Osteoblast (primary cell): ENCODE results near the gene NHSL2. TPM values are rescaled to one million over a fixed set of nuclear protein-coding genes. Genes with fewer than 3 reads are reported as not detected.

Source experiments
- DNase-seq: peaks from one replicate; pipeline ENCODE4 v3.0.0; 2011; ENCODE audit warnings: low spot score, mixed read lengths; ENCODE audit not compliant: insufficient read length; ENCODE audit errors: missing footprints
- H2AFZ ChIP-seq: 2 replicates; pipeline ENCODE4 v1.6.0; 2011; ENCODE audit warnings: mild to moderate bottlenecking, low read length
- H3K27ac ChIP-seq: 2 replicates; pipeline ENCODE4 v1.5.1; 2011; ENCODE audit warnings: mild to moderate bottlenecking, low read depth, low read length, moderate library complexity
- H3K27me3 ChIP-seq: 2 replicates; pipeline ENCODE4 v1.6.0; 2012; ENCODE audit warnings: mild to moderate bottlenecking, control low read depth, inconsistent platforms, low read length, moderate library complexity; ENCODE audit not compliant: insufficient read depth
- H3K36me3 ChIP-seq: 2 replicates; pipeline ENCODE4 v1.5.1; 2011; ENCODE audit warnings: mild to moderate bottlenecking, low read length, control low read depth, moderate library complexity; ENCODE audit not compliant: insufficient read depth
- H3K4me1 ChIP-seq: 2 replicates; pipeline ENCODE4 v1.5.1; 2011; ENCODE audit warnings: mild to moderate bottlenecking, low read length, control low read depth, moderate library complexity; ENCODE audit not compliant: insufficient read depth
- H3K4me2 ChIP-seq: 2 replicates; pipeline ENCODE4 v1.6.0; 2011; ENCODE audit warnings: mild to moderate bottlenecking, low read length; ENCODE audit not compliant: insufficient read depth
- H3K4me3 ChIP-seq: fragments of 200-600 bp; sonication (generic); 3 replicates; pipeline ENCODE4 v1.5.1; 2012; ENCODE audit warnings: mild to moderate bottlenecking, low read length, inconsistent platforms; ENCODE audit not compliant: insufficient read depth
- H3K79me2 ChIP-seq: 2 replicates; pipeline ENCODE4 v1.6.0; 2012; ENCODE audit warnings: mild to moderate bottlenecking, low read length, control low read depth, inconsistent platforms; ENCODE audit not compliant: insufficient read depth
- H3K9me3 ChIP-seq: 2 replicates; pipeline ENCODE4 v1.5.1; 2011; ENCODE audit warnings: low read depth, low read length, control low read depth
- H4K20me1 ChIP-seq: 2 replicates; pipeline ENCODE4 v1.6.0; 2012; ENCODE audit warnings: mild to moderate bottlenecking, low read length, control low read depth; ENCODE audit not compliant: insufficient read depth
- CTCF ChIP-seq: IDR thresholded peaks from 2 replicates; pipeline ENCODE4 v1.5.1; 2011; ENCODE audit warnings: mild to moderate bottlenecking, low read depth, low read length, moderate library complexity; ENCODE audit errors: extremely low read depth
- total RNA-seq: library from RNA; depleted of rRNA; stranded (reverse); fragments of >200 nt; gene quantifications from 2 replicates; pipeline ENCODE4 v1.2.3, GENCODE V29; 2012

The NHSL2 gene
- total RNA-seq, 1 donor = 1.1 TPM

GRCh38 chrX:72094894-72095293 lies 184.2 kb downstream of the NHSL2 start:
- no peak for DNase-seq
- no peak overlapping the region for H3K27ac ChIP-seq

GRCh38 chrX:72095370-72095769 lies 184.7 kb downstream of the NHSL2 start:
- no peaks in the 10 kb centered on the region for H3K79me2 ChIP-seq
- no peak overlapping the region for H3K4me2 ChIP-seq
- no peak for TF ChIP-seq CTCF

More at GRCh38 chrX:72094894-72095293, 184.2 kb downstream of the NHSL2 start:
- Histone ChIP-seq H3K36me3 (no peaks in the 10 kb centered on the region), H3K4me3 (no peak overlapping the region), H4K20me1 (peaks cover 3% of the 10 kb centered on the region), H3K4me2 (no peak overlapping the region), H2AFZ (no peak overlapping the region), H3K79me2 (no peaks in the 10 kb centered on the region), H3K27me3 (peaks cover 50% of the 10 kb centered on the region), H3K9me3 (no peaks in the 10 kb centered on the region), H3K4me1 (no peaks in the 10 kb centered on the region)
- TF ChIP-seq CTCF = no peak

GRCh38 chrX:72097098-72097497 lies 186.5 kb downstream of the NHSL2 start:
- Histone ChIP-seq H3K4me2 (no peak overlapping the region), H3K4me3 (no peak overlapping the region), H3K36me3 (no peaks in the 10 kb centered on the region), H3K4me1 (no peaks in the 10 kb centered on the region), H2AFZ (no peak overlapping the region), H3K27ac (no peak overlapping the region), H4K20me1 (peaks cover 7% of the 10 kb centered on the region), H3K27me3 (peaks cover 60% of the 10 kb centered on the region), H3K9me3 (no peaks in the 10 kb centered on the region), H3K79me2 (no peaks in the 10 kb centered on the region)
- TF ChIP-seq CTCF = no peak
- DNase-seq = no peak

More at GRCh38 chrX:72095370-72095769, 184.7 kb downstream of the NHSL2 start:
- DNase-seq = no peak
- H3K36me3 ChIP-seq = no peaks in the 10 kb centered on the region
- no peak overlapping the region for H2AFZ ChIP-seq
- H3K9me3 ChIP-seq = no peaks in the 10 kb centered on the region
- H3K4me1 ChIP-seq = no peaks in the 10 kb centered on the region
- H3K4me3 ChIP-seq = no peak overlapping the region
- H3K27ac ChIP-seq = no peak overlapping the region
- H3K27me3 ChIP-seq = peaks cover 52% of the 10 kb centered on the region
- H4K20me1 ChIP-seq = peaks cover 7% of the 10 kb centered on the region

DNA sequence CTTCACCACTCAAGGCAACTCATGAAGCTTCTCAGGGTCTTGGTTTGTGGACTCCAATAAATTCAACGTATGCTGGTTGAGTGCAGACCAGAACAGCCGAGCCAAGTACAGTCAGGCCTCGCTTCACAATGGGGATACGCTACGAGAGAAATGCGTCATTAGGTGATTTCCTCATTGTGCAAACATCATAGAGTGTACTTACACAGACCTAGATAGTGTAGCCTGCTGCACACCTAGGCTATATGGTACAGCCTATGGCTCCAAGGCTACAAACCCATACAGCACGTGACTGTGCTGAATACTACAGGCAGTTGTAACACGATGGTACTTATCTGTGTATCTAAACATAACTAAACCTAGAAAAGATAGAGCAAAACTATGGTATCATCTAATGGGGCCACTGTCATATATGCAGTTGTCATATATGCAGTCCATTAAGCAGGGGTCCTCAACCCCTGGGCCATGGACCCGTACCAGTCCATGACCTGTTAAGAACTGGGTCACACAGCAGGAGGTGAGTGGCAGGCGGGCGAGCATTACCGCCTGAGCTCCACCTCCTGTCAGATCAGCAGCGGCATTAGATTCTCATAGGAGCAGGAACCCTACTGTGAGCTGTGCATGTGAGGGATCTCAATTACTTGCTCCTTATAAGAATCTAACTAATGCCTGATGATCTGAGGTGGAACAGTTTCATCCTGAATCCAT lies 189.6 kb downstream of the NHSL2 start:
- Histone ChIP-seq H3K27ac (no peak overlapping the region), H3K4me2 (no peak overlapping the region), H2AFZ (no peak overlapping the region), H3K79me2 (no peaks in the 10 kb centered on the region), H3K4me1 (no peaks in the 10 kb centered on the region), H3K36me3 (no peaks in the 10 kb centered on the region), H3K27me3 (peaks cover 61% of the 10 kb centered on the region), H3K9me3 (no peaks in the 10 kb centered on the region), H4K20me1 (peaks cover 7% of the 10 kb centered on the region), H3K4me3 (no peak overlapping the region)
- TF ChIP-seq CTCF = no peak
- no peak for DNase-seq
